GM18520 (cell line): ENCODE data around the gene PRKACA.
"Not testable (repeated sequence)": the region's sequence is repeated elsewhere in the genome, so short reads cannot be mapped to it uniquely, and the experiment has no call there.

Experiments used
- ATAC-seq: cut with Tn5 transposase; IDR thresholded peaks from one replicate; pipeline ENCODE4 v1.9.1; 2021; ENCODE audit not compliant: unreplicated experiment

PRKACA gene

GRCh38 chr19:14051980-14052379 lies 65.6 kb downstream of the PRKACA start:
- ATAC-seq = no peak

- ATAC-seq = not testable (repeated sequence)
Measured at GRCh38 chr19:14050961-14051360, 66.6 kb downstream of the PRKACA start.

DNA sequence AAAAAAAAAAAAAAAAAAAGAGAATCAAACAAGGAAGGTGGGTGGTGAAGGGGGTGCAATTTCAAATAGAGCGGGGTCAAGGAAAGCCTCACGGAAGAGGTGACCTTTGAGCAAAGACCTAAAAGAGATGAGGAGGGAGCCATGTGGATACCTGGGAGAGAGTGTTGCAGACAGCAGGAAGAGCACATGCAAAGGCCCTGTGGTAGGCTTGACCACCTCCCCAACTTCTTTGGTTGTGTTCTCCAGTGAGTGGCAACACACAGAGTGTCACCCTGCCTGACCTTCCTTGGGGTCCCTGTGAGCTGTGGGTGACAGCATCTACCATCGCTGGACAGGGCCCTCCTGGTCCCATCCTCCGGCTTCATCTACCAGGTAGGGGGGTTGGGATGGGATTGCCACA lies 67.0 kb downstream of the PRKACA start:
- ATAC-seq = no peak

- no peak for ATAC-seq
Measured at GRCh38 chr19:14048443-14049153, 69.0 kb downstream of the PRKACA start.

GRCh38 chr19:14047866-14048265 lies 69.7 kb downstream of the PRKACA start:
- ATAC-seq = not testable (repeated sequence)

DNA sequence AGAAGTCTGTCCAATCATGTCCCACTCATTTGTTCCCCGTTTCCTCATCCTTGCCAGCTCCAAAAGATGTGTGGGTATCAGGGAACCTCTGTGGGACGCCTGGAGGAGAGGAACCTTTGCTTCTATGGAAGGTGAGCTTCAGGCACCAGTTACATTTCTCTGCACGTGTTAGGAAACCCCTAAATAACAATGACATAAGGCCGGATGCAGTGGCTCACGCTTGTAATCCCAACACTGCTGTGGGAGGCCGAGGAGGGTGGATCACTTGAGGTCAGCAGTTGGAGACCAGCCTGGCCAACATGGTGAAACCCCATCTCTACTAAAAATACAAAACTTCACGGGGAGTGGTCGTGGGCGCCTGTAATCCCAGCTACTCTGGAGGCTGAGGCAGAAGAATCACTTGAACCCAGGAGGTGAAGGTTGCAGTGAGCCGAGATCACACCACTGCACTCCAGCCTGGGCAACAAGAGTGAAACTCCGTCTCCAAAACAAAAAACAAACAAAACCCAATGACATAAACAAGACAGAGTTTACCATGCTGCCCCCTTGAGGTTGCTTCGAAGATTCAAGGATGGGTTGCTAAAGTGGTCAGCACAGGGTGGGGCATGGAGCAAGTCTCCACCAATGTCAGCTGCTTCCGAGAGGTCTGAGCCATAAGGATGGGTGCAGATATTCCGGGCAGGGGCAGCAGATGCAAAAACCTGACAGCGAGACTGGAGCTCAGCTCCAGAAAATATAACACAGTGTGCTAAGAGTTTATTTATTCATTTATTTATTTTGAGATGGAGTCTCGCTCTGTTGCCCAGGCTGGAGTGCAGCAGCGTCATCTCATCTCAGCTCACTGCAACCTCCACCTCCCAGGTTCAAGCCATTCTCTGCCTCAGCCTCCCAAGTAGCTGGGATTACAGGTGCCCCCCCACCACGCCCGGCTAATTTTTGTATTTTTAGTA lies 74.6 kb downstream of the PRKACA start:
- not testable (repeated sequence) for ATAC-seq
